Thyroid gland (tissue), 4 donors: ENCODE measurements around the gene ALMS1. TPM values are rescaled to one million over a fixed set of nuclear protein-coding genes. Genes with fewer than 3 reads are reported as not detected.

Source experiments
- DNase-seq, 2 donors: peaks; one replicate each; pipeline ENCODE4 v3.0.0-alpha.2; 2019
- H3K27ac ChIP-seq, 3 donors: fragments of 200-600 bp; sonication (generic); 1 replicate in 2 of 3; 2 replicates in 1 of 3; pipeline ENCODE4 v1.5.1; 2016 to 2019; ENCODE audit warnings: mild to moderate bottlenecking in 1 of 3, moderate library complexity in 1 of 3
- H3K27me3 ChIP-seq: fragments of 200-600 bp; sonication (generic); one replicate; pipeline ENCODE4 v1.5.1; 2019
- H3K36me3 ChIP-seq, 2 donors: fragments of 200-600 bp; sonication (generic); one replicate each; pipeline ENCODE4 v1.5.1; 2016 to 2019
- H3K4me1 ChIP-seq, 2 donors: fragments of 200-600 bp; sonication (generic); one replicate each; pipeline ENCODE4 v1.5.1; 2017 to 2019
- H3K4me3 ChIP-seq, 3 donors: fragments of 200-600 bp; sonication (generic); replicated peaks in 1 of 3; 1 replicate in 2 of 3; 2 replicates in 1 of 3; pipeline ENCODE4 v1.5.1; 2016; ENCODE audit warnings: mild to moderate bottlenecking in 1 of 3
- H3K9me3 ChIP-seq: fragments of 200-600 bp; sonication (generic); one replicate; pipeline ENCODE4 v1.5.1; 2017
- POLR2A ChIP-seq, 2 donors: fragments of 450-650 bp; IDR thresholded peaks; one replicate each; pipeline ENCODE4 v1.6.1; 2017; ENCODE audit warnings: antibody characterized with exemption in 2 of 2, mild to moderate bottlenecking in 2 of 2, moderate library complexity in 1 of 2
- WGBS, 2 donors: methylation state at CpG; one replicate each; pipeline ENCODE4 v1.1.5; 2017; 5-methylcytosine and 5-hydroxymethylcytosine counted together
- intact Hi-C: fragments of 100-400 bp; cut with DNase I; formaldehyde crosslinking; loops from one replicate; pipeline ENCODE4 v1.15.1; 2023
- total RNA-seq, 4 donors: library from RNA; depleted of rRNA; stranded (reverse); fragments of >200 nt; gene quantifications; one replicate each; pipeline ENCODE4 v1.2.3, GENCODE V29; 2016
- TF ChIP-seq, protein P1 (sequence below), 6 experiments: fragments of 200-600 bp in 3 of 6; fragments of 450-650 bp in 3 of 6; sonication (generic) in 3 of 6; IDR thresholded peaks; one replicate each; pipeline ENCODE4 v1.5.1; 2016 to 2019; ENCODE audit warnings: antibody characterized with exemption in 6 of 6, mild to moderate bottlenecking in 2 of 6, inconsistent platforms in 1 of 6, moderate library complexity in 1 of 6

ALMS1 gene
- total RNA-seq, 4 donors from 2014 or later: 38.7 to 66.6 (median 44.4) TPM

DNA sequence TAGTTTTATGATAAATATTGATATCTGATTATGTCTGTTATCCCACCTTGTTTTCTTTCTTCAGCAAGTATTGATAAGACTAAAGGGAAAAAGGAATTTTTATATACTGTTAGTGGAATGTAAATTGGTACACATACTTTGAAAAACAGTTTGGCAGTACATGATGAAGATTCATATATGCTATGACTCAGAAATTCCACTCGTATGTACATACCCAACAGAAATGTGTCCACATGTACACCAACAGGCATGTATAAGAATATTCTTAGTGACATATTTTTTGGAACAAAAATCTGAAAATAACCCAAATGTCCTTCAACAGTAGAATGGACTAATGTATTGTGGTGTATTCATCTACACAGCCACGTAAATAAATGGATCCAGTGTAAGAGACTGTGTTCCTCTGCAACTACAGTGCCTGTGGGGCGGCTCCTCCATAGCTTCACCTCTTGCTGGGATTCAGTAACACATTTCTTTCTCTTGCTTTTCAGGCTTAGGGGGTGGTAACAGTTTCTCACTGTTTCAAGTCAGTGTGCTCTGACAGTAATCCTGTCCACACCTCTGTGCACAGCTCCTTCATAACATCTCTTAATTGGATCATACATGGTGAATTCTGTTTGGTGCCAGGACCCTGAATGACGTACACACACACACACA, 35.5 kb upstream of the ALMS1 start:
- TF ChIP-seq POLR2A (IDR thresholded peaks at IDR 0.05): no peak
- TF ChIP-seq, protein P1, sequence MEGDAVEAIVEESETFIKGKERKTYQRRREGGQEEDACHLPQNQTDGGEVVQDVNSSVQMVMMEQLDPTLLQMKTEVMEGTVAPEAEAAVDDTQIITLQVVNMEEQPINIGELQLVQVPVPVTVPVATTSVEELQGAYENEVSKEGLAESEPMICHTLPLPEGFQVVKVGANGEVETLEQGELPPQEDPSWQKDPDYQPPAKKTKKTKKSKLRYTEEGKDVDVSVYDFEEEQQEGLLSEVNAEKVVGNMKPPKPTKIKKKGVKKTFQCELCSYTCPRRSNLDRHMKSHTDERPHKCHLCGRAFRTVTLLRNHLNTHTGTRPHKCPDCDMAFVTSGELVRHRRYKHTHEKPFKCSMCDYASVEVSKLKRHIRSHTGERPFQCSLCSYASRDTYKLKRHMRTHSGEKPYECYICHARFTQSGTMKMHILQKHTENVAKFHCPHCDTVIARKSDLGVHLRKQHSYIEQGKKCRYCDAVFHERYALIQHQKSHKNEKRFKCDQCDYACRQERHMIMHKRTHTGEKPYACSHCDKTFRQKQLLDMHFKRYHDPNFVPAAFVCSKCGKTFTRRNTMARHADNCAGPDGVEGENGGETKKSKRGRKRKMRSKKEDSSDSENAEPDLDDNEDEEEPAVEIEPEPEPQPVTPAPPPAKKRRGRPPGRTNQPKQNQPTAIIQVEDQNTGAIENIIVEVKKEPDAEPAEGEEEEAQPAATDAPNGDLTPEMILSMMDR (IDR thresholded peaks at IDR 0.05): no peak
- Histone ChIP-seq H3K4me1 (no peaks in the 10 kb centered on the region), H3K4me3 (no peak overlapping the region), H3K36me3 (no peaks in the 10 kb centered on the region), H3K27me3 (no peaks in the 10 kb centered on the region), H3K27ac (no peak overlapping the region), H3K9me3 (no peaks in the 10 kb centered on the region)
- intact Hi-C loops: no loop called here
- no peak for DNase-seq
- WGBS, 2 donors: 74 to 76% methylated on average over 4 of the region's 4 CpGs

- no peak for TF ChIP-seq POLR2A (IDR thresholded peaks at IDR 0.05)
- TF ChIP-seq, protein P1 (IDR thresholded peaks at IDR 0.05): no peak
- Histone ChIP-seq H3K27ac (no peak overlapping the region), H3K36me3 (no peaks in the 10 kb centered on the region), H3K27me3 (no peaks in the 10 kb centered on the region), H3K4me3 (no peak overlapping the region), H3K9me3 (no peaks in the 10 kb centered on the region), H3K4me1 (no peaks in the 10 kb centered on the region)
- 90 to 97% methylated on average over 3 of the region's 3 CpGs for WGBS, 2 donors
- intact Hi-C loops: no loop called here
- no peak for DNase-seq
Observed at GRCh38 chr2:73356097-73356496, 29.5 kb upstream of the ALMS1 start.

DNA sequence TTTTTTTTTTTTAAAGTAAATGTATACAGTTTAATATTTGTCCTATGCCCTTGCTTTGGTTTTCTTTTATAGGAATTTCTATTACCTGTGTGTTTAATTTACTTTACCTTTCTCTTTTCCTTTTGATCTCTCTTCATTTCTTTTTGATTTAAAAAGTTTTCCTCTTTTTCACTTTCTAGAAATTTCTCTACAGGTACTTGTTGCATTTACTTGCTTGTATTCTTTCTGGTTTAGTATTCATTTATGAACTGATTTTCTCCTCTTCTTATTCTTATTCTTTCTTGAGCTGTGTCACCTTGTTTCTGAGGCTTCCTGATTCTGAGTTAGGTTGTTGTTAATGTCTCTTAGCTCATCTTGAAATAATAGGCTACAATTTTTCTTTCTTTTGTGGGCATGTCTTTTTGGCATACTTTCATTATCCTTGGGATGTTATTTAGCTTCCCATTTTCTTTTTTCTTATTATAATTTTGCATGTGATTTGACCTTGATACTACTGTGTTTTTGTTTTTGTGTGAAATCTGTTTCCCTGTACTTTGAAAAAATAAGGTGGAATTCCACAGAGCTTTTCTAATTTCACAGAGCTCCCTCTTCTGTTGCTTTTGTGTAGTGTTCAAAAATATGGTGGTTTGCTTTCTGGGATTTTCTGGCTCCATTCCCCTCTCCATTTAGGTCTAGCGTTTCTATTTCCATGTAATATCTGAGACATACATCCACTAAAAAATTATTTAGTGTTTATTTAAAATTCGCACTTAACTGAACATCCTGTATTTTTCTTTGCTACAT, 25.5 kb upstream of the ALMS1 start:
- Histone ChIP-seq H3K4me1 (no peaks in the 10 kb centered on the region), H3K9me3 (no peaks in the 10 kb centered on the region), H3K36me3 (no peaks in the 10 kb centered on the region), H3K27me3 (no peaks in the 10 kb centered on the region), H3K4me3 (no peak overlapping the region), H3K27ac (no peak overlapping the region)
- WGBS, 2 donors: 19 to 24% methylated on average over 2 of the region's 2 CpGs
- DNase-seq: no peak
- intact Hi-C loops: no loop called here
- TF ChIP-seq POLR2A (IDR thresholded peaks at IDR 0.05): no peak
- TF ChIP-seq, protein P1 (IDR thresholded peaks at IDR 0.05): peak in 1 of 6 experiments; percentile 21

DNA sequence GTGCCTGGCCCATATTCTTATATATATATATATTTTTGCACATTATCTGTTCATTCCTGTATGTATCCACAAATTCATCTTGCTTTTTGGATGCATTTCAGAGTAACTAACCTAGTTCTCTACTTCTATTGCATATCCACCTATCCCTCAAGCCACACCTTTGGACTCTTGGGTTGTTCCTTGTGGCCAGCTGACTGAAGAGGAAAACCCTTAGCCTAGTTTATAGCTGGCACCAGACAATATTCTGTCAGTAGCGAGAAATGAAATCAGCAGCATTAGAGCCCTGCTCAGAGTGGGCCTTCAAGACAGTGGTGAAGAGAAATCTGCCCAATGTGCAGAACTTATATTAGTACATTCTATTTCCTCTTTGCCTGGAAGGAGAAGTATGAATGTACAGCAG, 19.6 kb upstream of the ALMS1 start:
- intact Hi-C loops: no loop called here
- no peaks in the 10 kb centered on the region for H3K36me3 ChIP-seq

More for the DNA sequence above, 19.6 kb upstream of the ALMS1 start:
- 80 to 100% methylated on average over 1 of the region's 1 CpG for WGBS, 2 donors
- Histone ChIP-seq H3K9me3 (no peaks in the 10 kb centered on the region), H3K27ac (no peak overlapping the region), H3K4me3 (no peak overlapping the region), H3K27me3 (no peaks in the 10 kb centered on the region), H3K4me1 (no peaks in the 10 kb centered on the region)
- DNase-seq: no peak
- TF ChIP-seq, protein P1 (IDR thresholded peaks at IDR 0.05): no peak
- no peak for TF ChIP-seq POLR2A (IDR thresholded peaks at IDR 0.05)
